GM21723 (cell line): ENCODE results near the gene PBLD.
"Not testable (repeated sequence)": the region's sequence is repeated elsewhere in the genome, so short reads cannot be mapped to it uniquely, and the experiment has no call there.

Experiments
- ATAC-seq: cut with Tn5 transposase; IDR thresholded peaks from one replicate; pipeline ENCODE4 v1.9.1; 2021; ENCODE audit warnings: mild to moderate bottlenecking, moderate library complexity; ENCODE audit not compliant: unreplicated experiment

Gene PBLD

GRCh38 chr10:68331455-68332258 lies 1.1 kb downstream of the PBLD start, which contains the start of gene HNRNPH3:
TSS of gene HNRNPH3 (plus strand) at chr10:68332064. CDS start at chr10:68337222, 5,158 bp downstream.
- ATAC-seq, result peak; percentile 79

GRCh38 chr10:68330852-68331454 lies 1.8 kb downstream of the PBLD start:
- ATAC-seq, result no peak

GRCh38 chr10:68329506-68329861 lies 3.2 kb downstream of the PBLD start:
- no peak for ATAC-seq

GRCh38 chr10:68327889-68328786 lies 4.6 kb downstream of the PBLD start:
- no peak for ATAC-seq

GRCh38 chr10:68324396-68324795 lies 8.3 kb downstream of the PBLD start:
- ATAC-seq, result not testable (repeated sequence)

- no peak for ATAC-seq
These were observed 14.2 kb downstream of the PBLD start for GRCh38 chr10:68318331-68319059.

- ATAC-seq, result no peak
These were observed 17.1 kb downstream of the PBLD start for GRCh38 chr10:68315582-68315981.

GRCh38 chr10:68314930-68315329 lies 17.8 kb downstream of the PBLD start:
- ATAC-seq, result not testable (repeated sequence)

- ATAC-seq, result no peak
These were observed 22.2 kb downstream of the PBLD start for GRCh38 chr10:68310531-68310930.

GRCh38 chr10:68305854-68306253 lies 26.9 kb downstream of the PBLD start:
- no peak for ATAC-seq

- no peak for ATAC-seq
These were observed 28.8 kb downstream of the PBLD start for GRCh38 chr10:68303849-68304412.

GRCh38 chr10:68302871-68303270 lies 29.9 kb downstream of the PBLD start:
- no peak for ATAC-seq

- peak; percentile 19 for ATAC-seq
These were observed 30.3 kb downstream of the PBLD start for GRCh38 chr10:68302503-68302823.

- ATAC-seq, result peak; percentile 80
These were observed 30.8 kb downstream of the PBLD start for GRCh38 chr10:68301790-68302502.

- ATAC-seq, result no peak
These were observed 31.4 kb downstream of the PBLD start for GRCh38 chr10:68301301-68301700.

- no peak for ATAC-seq
These were observed 35.7 kb downstream of the PBLD start for GRCh38 chr10:68296843-68297663.

GRCh38 chr10:68290736-68291135 lies 42.0 kb downstream of the PBLD start:
- no peak for ATAC-seq

- no peak for ATAC-seq
These were observed 44.0 kb downstream of the PBLD start for GRCh38 chr10:68288717-68289116.
